Measurements from ENCODE around the gene PPP4R3B.

DNA sequence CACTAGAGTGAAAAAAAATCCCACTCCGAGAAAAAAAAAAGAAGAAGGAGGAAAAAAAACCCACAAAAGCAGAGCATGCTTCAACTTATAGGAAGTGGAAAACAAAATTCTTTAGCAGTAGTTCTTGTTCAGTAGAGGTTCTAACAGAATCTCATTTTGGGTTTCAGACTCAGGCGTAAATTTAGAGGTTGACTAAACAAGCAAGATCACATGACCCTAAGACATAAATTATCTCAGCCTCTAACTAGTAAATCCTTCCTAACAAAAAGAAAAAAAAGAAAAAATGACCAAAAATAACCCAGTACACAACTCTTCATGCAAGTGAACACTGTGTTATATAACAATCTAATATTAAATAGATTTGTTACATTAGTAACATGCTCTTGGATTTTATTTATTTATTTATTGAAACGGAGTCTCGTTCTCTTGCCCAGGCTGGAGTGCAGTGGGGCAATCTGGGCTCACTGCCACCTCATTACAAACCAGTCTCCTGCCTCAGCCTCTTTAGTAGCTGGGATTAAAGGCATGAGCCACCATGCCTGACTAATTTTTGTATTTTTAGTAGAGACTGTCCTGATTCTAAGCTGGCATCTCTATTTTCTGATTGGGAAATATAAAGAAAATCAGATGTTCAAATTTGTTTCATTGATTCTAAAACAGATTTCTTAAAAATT is 35.4 kb downstream of the PPP4R3B start:
- TF ChIP-seq CTCF (IDR thresholded peaks at IDR 0.05): no peak
- TF ChIP-seq POLR2A (IDR thresholded peaks at IDR 0.05): no peak

Data from right lobe of liver (tissue), 4 donors.